CD4-positive, alpha-beta memory T cell (primary cell): Measurements from ENCODE around the gene METTL5. TPM values are rescaled to one million over a fixed set of nuclear protein-coding genes. Genes with fewer than 3 reads are reported as not detected.
"Not testable (repeated sequence)": the region's sequence is repeated elsewhere in the genome, so short reads cannot be mapped to it uniquely, and the experiment has no call there.

Source experiments
- CTCF ChIA-PET: fragments of 350-600 bp; sonication (Branson Sonifier 250); formaldehyde crosslinking; loops from one replicate; lab custom pipeline; 2021; ENCODE audit warnings: inconsistent platforms; ENCODE audit not compliant: partially characterized antibody; lab: Charles Lee
- POLR2A ChIA-PET: fragments of 350-600 bp; sonication (Branson Sonifier 250); formaldehyde crosslinking; loops from one replicate; lab custom pipeline; 2021; ENCODE audit not compliant: partially characterized antibody; lab: Charles Lee
- DNase-seq, 5 donors: peaks; one replicate each; pipeline versions ENCODE4 v3.0.0 to v3.0.0-alpha.2; 2020 to 2022; ENCODE audit warnings: mixed read lengths in 1 of 5
- H3K27ac ChIP-seq: one replicate; pipeline ENCODE4 v1.7.0; 2013; ENCODE audit warnings: low read depth, low read length
- H3K27me3 ChIP-seq: 2 replicates; pipeline ENCODE4 v1.7.0; 2013; ENCODE audit warnings: mild to moderate bottlenecking, low read length, moderate library complexity; ENCODE audit not compliant: insufficient read depth
- H3K36me3 ChIP-seq: 2 replicates; pipeline ENCODE4 v1.7.0; 2013; ENCODE audit warnings: mild to moderate bottlenecking, low read length, moderate library complexity; ENCODE audit not compliant: insufficient read depth
- H3K4me1 ChIP-seq: 2 replicates; pipeline ENCODE4 v1.7.0; 2013; ENCODE audit warnings: mild to moderate bottlenecking, low read length, moderate library complexity; ENCODE audit not compliant: insufficient read depth
- H3K4me3 ChIP-seq, 2 donors: one replicate each; pipeline ENCODE4 v1.7.0; 2013; ENCODE audit warnings: low read length in 2 of 2, mild to moderate bottlenecking in 1 of 2
- H3K9me3 ChIP-seq, 2 donors: one replicate each; pipeline ENCODE4 v1.7.0; 2013; ENCODE audit warnings: low read length in 2 of 2, control low read depth in 1 of 2; ENCODE audit not compliant: control insufficient read depth in 1 of 2
- H3K27ac Mint-ChIP-seq, 7 donors: one replicate each; pipeline ENCODE4 v1.8.0; 2020 to 2021; ENCODE audit warnings: mixed read lengths in 7 of 7, mild to moderate bottlenecking in 6 of 7, inconsistent platforms in 3 of 7, moderate library complexity in 3 of 7
- H3K27me3 Mint-ChIP-seq, 2 donors: one replicate each; pipeline ENCODE4 v1.8.0; 2020 to 2021; ENCODE audit warnings: mixed read lengths in 2 of 2
- H3K36me3 Mint-ChIP-seq, 2 donors: one replicate each; pipeline ENCODE4 v1.8.0; 2020 to 2021; ENCODE audit warnings: mixed read lengths in 2 of 2, inconsistent platforms in 1 of 2, mild to moderate bottlenecking in 1 of 2
- H3K4me1 Mint-ChIP-seq, 4 donors: one replicate each; pipeline ENCODE4 v1.8.0; 2020 to 2021; ENCODE audit warnings: mixed read lengths in 4 of 4, mild to moderate bottlenecking in 1 of 4
- H3K4me3 Mint-ChIP-seq, 8 donors: one replicate each; pipeline ENCODE4 v1.8.0; 2020 to 2021; ENCODE audit warnings: mixed read lengths in 8 of 8, mild to moderate bottlenecking in 7 of 8, moderate library complexity in 6 of 8, inconsistent platforms in 3 of 8
- H3K9me3 Mint-ChIP-seq, 8 donors: one replicate each; pipeline ENCODE4 v1.8.0; 2020 to 2021; ENCODE audit warnings: mixed read lengths in 8 of 8, mild to moderate bottlenecking in 5 of 8, inconsistent platforms in 3 of 8, moderate library complexity in 1 of 8
- intact Hi-C: fragments of 100-400 bp; cut with micrococcal nuclease; formaldehyde crosslinking; loops from one replicate; pipeline ENCODE4 v1.15.1; 2023
- polyA plus RNA-seq, 2 donors: library from polyadenylated mRNA; unstranded; fragments of 300-500 nt; fragmentation: Illumina TruSeq; gene quantifications; one replicate each; pipeline ENCODE4 v1.2.3, GENCODE V29; 2021
- total RNA-seq, 2 experiments: library from RNA; stranded (reverse); gene quantifications; one replicate each; pipeline ENCODE4 v1.2.3, GENCODE V29; 2021

METTL5 gene
- total and polyA plus RNA-seq, 4 experiments from 2014 or later: 44.4 to 166 (median 83.4) TPM

DNA sequence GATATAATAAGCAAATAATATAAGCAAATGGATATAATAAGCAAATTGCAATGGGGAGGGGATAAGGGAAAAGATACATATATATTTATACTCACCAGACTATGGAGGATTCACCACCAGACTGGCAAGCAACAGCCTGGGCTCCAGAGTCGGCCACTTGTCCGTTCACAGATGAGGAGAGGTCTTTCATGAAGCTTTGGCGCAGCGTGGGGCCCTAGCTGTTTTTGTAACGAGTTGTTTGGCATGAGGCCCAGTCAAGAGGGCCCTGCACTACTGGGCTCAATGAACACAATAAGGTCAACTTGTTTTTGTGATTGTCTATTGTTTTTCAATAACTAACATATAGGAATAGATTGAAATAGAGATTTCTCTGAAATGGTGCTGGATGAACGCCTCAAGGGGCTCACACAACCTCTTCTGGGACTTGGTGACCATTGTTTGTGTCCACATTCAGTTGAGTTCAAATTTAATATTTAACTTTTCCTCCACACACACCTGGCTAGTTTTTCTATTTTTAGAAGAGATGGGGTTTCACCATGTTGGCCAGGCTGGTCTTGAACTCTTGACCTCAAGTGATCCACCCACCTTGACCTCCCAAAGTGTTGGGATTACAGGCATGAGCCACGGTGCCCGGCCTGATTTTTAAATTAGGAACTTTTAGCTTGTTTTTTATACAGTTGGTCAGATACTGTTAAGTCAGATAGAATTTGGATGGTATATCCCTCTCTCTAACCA is 24.4 kb upstream of the METTL5 start:
- H3K27me3 ChIP-seq, POLR2A ChIA-PET, H3K4me3 ChIP-seq, H3K27me3 Mint-ChIP-seq, CTCF ChIA-PET, H3K9me3 Mint-ChIP-seq, intact Hi-C loops, H3K27ac ChIP-seq, DNase-seq, H3K9me3 ChIP-seq, H3K36me3 ChIP-seq: not testable (repeated sequence)
- H3K4me1 ChIP-seq: peaks cover 18% of the 10 kb centered on the region
- Mint-ChIP-seq H3K4me1 (peaks cover 35 to 65% (median 47%) of the 10 kb centered on the region in 4 donors), H3K27ac (peak overlapping the region in 1 of 7 donors; percentile 65), H3K4me3 (peak overlapping the region in 2 of 8 donors; percentile 21 to 22), H3K36me3 (peaks cover 14 to 27% of the 10 kb centered on the region in 2 donors)

DNA sequence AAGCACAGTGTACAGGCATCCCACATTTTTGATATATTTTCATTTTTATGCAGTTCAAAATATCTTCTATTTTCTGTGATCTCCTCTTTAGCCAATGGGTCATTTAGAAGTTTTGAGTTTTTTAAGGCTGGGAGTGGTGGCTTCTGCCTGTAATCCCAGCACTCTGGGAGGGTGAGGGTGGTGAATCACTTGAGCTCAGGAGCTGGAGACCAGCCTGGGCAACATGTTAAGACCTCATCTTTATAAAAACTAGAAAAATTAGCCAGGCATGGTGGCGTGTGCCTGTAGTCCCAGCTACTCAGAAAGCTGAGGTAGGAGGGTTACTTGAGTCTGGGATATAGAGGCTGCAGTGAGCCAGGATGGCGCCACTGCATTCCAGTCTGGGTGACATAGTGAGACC is 20.3 kb upstream of the METTL5 start:
- Mint-ChIP-seq H3K4me3 (no peak overlapping the region), H3K27me3 (no peaks in the 10 kb centered on the region), H3K4me1 (peaks cover 32 to 65% (median 44%) of the 10 kb centered on the region in 4 donors), H3K36me3 (peaks cover 11 to 27% of the 10 kb centered on the region in 2 donors), H3K9me3 (no peaks in the 10 kb centered on the region), H3K27ac (no peak overlapping the region)
- Histone ChIP-seq H3K27ac (no peak overlapping the region), H3K36me3 (no peaks in the 10 kb centered on the region), H3K27me3 (no peaks in the 10 kb centered on the region), H3K4me3 (no peak overlapping the region), H3K4me1 (peaks cover 18% of the 10 kb centered on the region), H3K9me3 (no peaks in the 10 kb centered on the region)
- ChIA-PET POLR2A (no interaction called here), CTCF (no interaction called here)
- intact Hi-C loops: no loop called here
- no peak for DNase-seq

DNA sequence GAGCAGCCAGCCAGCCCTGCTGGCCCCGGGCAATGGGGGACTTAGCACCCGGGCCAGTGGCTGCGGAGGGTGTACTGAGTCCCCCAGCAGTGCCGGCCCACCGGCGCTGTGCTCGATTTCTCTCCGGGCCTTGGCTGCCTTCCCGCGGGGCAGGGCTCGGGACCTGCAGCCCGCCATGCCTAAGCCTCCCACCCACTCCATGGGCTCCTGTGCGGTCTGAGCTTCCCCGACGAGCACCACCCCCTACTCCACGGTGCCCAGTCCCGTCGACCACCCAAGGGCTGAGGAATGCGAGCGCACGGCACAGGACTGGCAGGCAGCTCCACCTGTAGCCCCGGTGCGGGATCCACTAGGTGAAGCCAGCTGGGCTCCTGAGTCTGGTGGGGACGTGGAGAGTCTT is 16.9 kb upstream of the METTL5 start:
- peaks cover 18% of the 10 kb centered on the region for H3K4me1 ChIP-seq
- H3K9me3 Mint-ChIP-seq, intact Hi-C loops, POLR2A ChIA-PET, H3K9me3 ChIP-seq, H3K4me3 ChIP-seq, H3K36me3 ChIP-seq, H3K27me3 ChIP-seq, H3K27me3 Mint-ChIP-seq, H3K27ac Mint-ChIP-seq, H3K27ac ChIP-seq, CTCF ChIA-PET, DNase-seq, H3K4me3 Mint-ChIP-seq: not testable (repeated sequence)
- H3K36me3 Mint-ChIP-seq: peaks cover 5 to 14% of the 10 kb centered on the region in 2 donors
- H3K4me1 Mint-ChIP-seq: peaks cover 34 to 69% (median 44%) of the 10 kb centered on the region in 4 donors

DNA sequence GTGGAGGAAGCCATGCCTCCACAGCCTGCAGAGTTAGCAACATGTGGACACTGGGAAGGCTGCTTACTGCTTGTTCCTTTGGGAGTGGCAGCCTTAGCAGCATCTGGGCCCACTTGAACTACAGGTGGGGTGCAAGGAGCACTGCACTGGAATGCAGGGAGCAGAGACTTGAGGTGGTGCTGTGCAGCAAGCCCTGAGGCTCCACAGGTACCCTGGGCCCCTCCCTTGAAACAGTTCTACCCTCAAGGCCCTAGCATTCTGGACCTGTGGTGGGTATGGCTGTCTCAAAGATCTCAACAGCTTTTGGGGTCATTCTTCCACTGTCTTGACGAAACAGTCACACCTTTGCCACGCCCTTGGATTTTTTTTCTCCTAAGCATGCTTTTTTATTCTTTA is 16.0 kb upstream of the METTL5 start:
- no peak for DNase-seq
- no peak overlapping the region for H3K4me3 ChIP-seq
- Mint-ChIP-seq H3K27ac (peak overlapping the region in 3 of 7 donors; percentile 12 to 46 (median 24)), H3K27me3 (no peaks in the 10 kb centered on the region), H3K36me3 (peaks cover 5 to 14% of the 10 kb centered on the region in 2 donors), H3K4me1 (peaks cover 31 to 69% (median 43%) of the 10 kb centered on the region in 4 donors), H3K4me3 (no peak overlapping the region), H3K9me3 (no peaks in the 10 kb centered on the region)
- no peaks in the 10 kb centered on the region for H3K27me3 ChIP-seq
- POLR2A ChIA-PET: no interaction called here
- CTCF ChIA-PET: interaction anchor here (1.8 kb wide), 1 partner anchor 16 kb away, joined by 5 read pairs; the partner anchor contains the start of gene METTL5
- peaks cover 14% of the 10 kb centered on the region for H3K4me1 ChIP-seq
- no peak overlapping the region for H3K27ac ChIP-seq
- H3K9me3 ChIP-seq: no peaks in the 10 kb centered on the region
- H3K36me3 ChIP-seq: no peaks in the 10 kb centered on the region
- intact Hi-C loops: no loop called here

DNA sequence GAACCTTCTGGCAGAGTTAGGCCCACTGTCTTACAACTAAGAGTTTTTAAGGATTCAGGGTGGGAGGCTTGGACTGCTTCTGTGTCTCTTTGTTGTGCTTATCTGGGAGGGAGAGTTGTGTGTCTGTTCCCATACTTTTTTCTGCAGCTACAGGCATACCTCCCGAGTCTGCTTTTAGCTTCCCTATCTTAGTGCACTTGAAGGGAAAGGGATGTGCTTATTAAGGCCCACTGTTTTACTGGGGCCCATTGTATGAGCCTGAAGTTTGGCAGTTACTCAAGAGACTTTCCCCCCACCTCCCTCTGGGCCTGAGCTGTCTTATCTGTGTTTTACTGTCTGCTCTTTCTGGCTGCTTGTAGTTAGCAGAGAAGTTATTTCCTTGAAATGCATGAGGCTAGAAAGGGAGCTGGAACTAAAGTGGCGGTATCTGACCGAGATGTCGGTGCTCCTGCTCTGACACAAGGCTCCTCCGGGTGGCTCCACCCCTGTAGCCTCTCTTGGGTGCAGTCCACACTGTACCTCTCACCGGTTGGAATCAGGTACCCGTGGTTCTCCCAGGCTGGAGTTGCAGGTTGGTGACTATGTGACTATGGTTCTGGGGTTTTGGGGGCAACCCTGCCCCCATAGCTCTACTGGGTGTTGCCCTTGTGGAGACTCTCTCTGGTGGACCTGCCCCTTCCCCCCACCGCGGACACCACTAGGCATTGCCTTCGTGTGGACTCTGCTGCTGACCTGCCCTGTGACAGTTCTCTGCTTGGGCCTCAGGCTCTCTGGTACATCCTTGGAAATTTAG is 15.4 kb upstream of the METTL5 start:
- DNase-seq: no peak
- H3K4me1 Mint-ChIP-seq: peaks cover 31 to 70% (median 46%) of the 10 kb centered on the region in 4 donors

DNA sequence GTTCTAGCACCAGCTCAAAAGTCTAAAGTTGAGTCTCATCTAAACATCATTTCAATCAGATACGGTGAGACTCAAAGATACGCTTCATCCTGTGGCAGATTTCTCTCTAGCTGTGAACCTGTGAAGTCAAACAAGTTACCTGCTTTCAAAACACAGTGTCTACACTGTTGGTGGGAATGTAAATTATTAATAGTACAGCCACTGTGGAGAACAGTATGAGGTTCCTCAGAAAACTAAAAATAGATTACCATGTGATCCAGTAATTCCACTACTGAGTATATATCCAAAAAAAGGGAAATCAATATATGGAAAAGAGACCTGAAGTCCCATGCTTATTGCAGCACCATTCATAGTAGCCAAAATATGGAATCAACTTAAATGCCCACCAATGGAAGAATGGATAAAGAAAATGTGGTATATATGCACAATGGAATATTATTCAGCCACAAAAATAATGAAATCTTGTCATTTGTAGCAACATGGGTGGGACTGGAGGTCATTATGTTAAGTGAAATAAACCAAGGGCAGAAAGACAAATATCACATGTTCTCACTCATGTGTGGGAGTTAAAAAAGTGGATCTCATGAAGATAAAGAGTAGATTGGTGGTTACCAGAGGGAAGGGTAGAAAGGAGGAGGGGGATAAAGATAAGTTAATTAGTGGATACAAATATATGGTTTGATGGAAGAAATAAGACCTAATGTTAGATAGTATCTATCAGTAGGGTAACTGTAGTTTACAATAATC is 14.2 kb upstream of the METTL5 start:
- intact Hi-C loops: no loop called here
- POLR2A ChIA-PET: no interaction called here

More for the DNA sequence above, 15.4 kb upstream of the METTL5 start:
- Histone ChIP-seq H3K27ac (no peak overlapping the region), H3K36me3 (no peaks in the 10 kb centered on the region), H3K9me3 (no peaks in the 10 kb centered on the region), H3K27me3 (no peaks in the 10 kb centered on the region), H3K4me1 (peaks cover 14% of the 10 kb centered on the region), H3K4me3 (no peak overlapping the region)
- no peaks in the 10 kb centered on the region for H3K27me3 Mint-ChIP-seq
- no peaks in the 10 kb centered on the region for H3K9me3 Mint-ChIP-seq
- H3K36me3 Mint-ChIP-seq: peaks cover 5 to 14% of the 10 kb centered on the region in 2 donors
- ChIA-PET POLR2A (no interaction called here), CTCF (interaction anchor here (1.8 kb wide), 1 partner anchor 15 kb away, joined by 5 read pairs; the partner anchor contains the start of gene METTL5)
- H3K27ac Mint-ChIP-seq: peak overlapping the region in 4 of 7 donors; percentile 12 to 62 (median 30)
- intact Hi-C loops: no loop called here
- peak overlapping the region in 1 of 8 donors; percentile 47 for H3K4me3 Mint-ChIP-seq

More for the DNA sequence above, 14.2 kb upstream of the METTL5 start:
- H3K4me1 ChIP-seq: peaks cover 24% of the 10 kb centered on the region
- Mint-ChIP-seq H3K36me3 (peaks cover 4 to 9% of the 10 kb centered on the region in 2 donors), H3K4me3 (no peak overlapping the region), H3K27ac (peak overlapping the region in 3 of 7 donors; percentile 28 to 75 (median 70)), H3K27me3 (no peaks in the 10 kb centered on the region), H3K4me1 (peaks cover 34 to 75% (median 53%) of the 10 kb centered on the region in 4 donors), H3K9me3 (no peaks in the 10 kb centered on the region)
- no peak for DNase-seq
- H3K27ac ChIP-seq: no peak overlapping the region
- H3K27me3 ChIP-seq: no peaks in the 10 kb centered on the region
- no peaks in the 10 kb centered on the region for H3K36me3 ChIP-seq
- no peaks in the 10 kb centered on the region for H3K9me3 ChIP-seq
- CTCF ChIA-PET: interaction anchor here (1.8 kb wide), 1 partner anchor 14 kb away, joined by 5 read pairs; the partner anchor contains the start of gene METTL5
- no peak overlapping the region for H3K4me3 ChIP-seq
